ENCODE data around the gene CECR2.

Gene CECR2

DNA sequence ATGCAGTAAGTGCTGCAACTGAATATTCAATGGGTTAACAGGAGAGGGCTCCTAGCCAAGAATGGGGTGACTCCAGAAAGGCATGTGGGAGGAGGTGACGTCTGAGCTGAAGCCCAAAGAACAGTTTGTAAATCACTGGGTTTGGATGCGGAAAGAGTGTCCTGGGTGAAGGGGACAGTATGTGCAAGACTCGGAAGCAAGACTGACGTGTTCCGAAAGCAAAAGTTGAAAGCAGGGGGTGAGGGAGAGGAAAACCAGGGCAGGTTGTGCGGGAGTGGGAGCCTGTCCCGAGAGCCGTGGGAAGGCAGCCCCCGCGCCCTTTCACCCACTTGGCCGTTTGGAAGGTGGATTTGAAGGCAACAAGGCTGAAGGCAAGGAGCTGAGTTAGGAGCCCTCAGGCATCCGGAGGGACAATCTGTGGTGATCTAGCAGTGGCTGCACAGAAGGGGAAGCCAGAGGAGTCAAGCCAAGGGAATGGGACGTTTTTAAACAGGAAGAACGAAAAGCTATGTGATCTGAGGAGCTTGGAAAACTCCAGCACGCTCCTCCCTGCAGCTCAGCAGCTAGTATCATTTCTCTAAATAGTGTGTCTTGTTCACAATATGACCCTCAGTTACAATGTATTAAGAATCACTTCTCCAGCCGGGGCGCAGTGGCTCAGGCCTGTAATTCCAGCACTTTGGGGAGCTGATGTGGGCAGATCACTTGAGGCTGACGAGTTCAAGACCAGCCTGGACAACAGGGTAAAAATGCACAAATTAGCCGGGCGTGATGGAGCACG, 201.8 kb downstream of the CECR2 start:
- peak; percentile 88 for DNase-seq (ENCODE audit: low spot score)

- no peak for DNase-seq (ENCODE audit: low spot score)
Observed at GRCh38 chr22:17575151-17575550, 205.9 kb downstream of the CECR2 start.

GRCh38 chr22:17575681-17576080, 206.4 kb downstream of the CECR2 start:
- peak; percentile 82 for DNase-seq (ENCODE audit: low spot score)

DNA sequence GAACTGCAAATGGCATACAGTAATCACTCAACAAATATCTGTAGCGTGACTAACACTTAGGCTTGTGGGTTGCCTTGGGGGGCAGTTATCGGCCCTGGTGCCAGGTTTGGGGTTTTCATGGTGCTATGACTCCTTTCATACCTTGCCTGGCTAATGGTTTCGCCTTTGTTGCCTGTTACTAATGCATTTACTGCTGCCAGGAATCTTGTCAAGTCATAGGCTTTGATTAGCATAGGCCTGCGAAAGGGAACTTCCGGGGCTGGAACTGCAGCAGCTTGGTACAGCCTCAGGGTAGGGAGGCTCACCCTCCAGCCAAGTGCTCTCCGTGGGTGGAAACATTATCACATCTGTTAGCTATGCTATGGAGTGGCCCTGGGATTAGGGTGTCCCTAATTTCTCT, 207.2 kb downstream of the CECR2 start:
- no peak for DNase-seq (ENCODE audit: low spot score)

DNA sequence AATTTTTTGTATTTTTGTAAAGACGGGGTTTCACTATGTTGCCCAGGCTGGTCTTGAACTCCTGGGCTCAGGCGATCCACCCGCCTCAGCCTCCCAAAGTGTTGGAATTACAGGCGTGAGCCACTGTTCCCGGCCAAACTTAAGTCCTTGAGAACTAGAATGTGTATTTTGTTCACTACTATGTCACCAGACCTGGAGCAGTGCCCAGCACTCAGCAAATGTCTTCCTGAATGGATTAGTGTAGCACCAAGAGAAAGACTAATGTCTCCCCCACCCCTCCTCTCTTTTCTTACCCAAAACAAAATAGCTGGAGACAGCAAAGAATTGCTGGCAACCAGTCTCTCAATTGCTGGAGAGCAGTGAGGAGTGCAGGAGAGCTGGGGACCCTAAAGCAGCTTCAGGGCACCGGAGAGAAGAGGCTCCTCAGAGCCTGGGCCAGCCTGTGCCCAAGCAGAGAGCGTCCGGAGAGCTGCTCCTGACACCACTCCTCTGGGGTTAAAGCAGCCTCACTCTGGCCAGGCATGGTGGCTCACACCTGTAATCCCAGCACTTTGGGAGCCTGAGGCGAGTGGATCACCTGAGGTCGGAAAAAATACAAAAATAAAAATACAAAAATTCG, 209.0 kb downstream of the CECR2 start:
- peak; percentile 85 for DNase-seq (ENCODE audit: low spot score)

DNA sequence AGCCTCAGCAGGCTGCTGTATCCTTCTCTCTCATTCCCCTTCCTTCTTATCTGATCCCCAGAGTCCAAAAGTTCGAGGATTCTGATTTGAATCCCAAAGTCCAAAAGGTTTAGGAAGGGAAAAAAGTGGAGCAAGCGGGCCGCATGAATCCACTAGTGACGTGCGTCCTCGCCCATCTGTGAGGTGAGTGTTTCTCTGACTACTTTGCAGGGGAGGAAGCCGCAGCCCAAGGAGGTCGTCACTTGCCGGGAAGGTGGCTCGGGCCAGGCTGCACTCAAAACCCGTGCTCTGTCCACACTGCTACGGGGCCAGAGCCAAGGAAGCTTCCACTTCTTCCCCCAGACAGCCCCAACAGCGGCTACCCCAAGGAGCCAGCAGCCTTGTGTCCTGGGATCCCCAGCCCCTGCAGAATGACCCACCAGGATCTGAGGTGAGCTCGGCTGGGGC, 210.3 kb downstream of the CECR2 start:
- DNase-seq (ENCODE audit: low spot score), result no peak

DNA sequence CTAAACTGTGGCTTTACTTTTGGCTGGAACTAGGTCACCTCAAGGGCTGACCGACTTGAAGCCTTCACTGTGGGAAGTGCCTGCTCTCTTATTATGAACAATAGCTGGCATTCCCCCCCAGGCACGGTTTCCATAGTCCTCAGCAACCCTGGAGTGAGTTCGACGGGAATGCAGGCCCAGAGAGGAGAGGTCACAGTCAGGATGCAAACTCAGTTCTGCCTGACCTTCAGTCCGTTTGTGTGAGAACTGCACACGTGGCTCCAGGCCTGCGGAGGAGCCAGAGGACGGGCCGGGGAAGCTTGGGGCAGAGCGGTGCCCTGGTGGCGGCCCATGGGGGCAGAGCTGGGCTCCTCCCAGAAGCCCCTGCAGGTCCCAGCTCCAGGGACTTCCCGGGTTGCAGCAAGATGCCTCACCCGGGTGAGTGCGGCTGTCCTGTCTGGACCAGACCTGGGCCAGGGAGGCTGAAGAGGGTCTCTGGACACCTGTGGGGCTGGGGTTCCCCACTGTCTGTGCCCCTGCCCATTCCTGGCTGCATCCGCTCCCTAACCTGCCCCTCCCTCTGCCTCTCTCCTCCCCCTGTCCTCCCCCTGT, 211.3 kb downstream of the CECR2 start:
- DNase-seq (ENCODE audit: low spot score), result no peak

GRCh38 chr22:17581056-17581455, 211.8 kb downstream of the CECR2 start:
- DNase-seq (ENCODE audit: low spot score), result no peak

- DNase-seq (ENCODE audit: low spot score), result no peak
Observed at GRCh38 chr22:17581631-17582030, 212.4 kb downstream of the CECR2 start.

DNA sequence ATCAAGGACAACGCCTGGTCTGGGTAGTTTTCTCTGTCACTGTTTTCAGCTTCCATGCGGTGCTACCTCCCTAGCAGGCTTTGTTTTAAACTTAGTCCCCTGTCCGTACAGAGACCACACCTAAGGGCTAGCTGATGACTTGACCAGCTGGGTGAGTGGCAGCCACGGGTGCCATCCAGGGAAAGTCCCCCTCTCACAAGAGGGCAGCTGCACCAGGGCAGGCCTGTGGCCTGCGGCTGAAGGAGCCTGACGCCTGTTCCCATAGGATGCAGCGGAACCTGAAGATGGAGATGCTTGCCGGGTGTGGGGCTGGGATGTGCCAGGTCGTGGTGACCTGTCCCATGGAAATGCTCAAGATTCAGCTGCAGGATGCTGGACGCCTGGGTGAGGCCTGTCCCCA, 213.9 kb downstream of the CECR2 start:
- DNase-seq (ENCODE audit: low spot score), result no peak

- no peak for DNase-seq (ENCODE audit: low spot score)
Observed at GRCh38 chr22:17586831-17587440, 217.7 kb downstream of the CECR2 start.

GRCh38 chr22:17587629-17588028, 218.4 kb downstream of the CECR2 start:
- no peak for DNase-seq (ENCODE audit: low spot score)

DNA sequence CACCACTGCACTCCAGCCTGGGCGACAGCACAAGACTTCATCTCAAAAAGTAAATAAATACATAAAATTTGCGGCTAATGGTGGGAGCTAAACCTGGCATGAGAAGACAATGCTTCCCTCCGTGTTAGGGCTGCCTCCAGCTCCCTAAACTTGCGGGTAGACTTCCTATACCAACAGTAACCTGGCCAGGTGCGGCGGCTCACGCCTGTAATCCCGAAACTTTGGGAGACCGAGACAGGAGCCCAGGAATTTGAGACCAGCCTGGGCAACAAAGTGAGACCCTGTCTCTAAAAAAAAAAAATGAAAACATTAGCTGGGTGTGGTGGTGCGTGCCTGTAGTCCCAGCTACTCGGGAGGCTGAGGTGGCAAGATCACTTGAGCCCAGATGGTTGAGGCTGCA, 219.3 kb downstream of the CECR2 start:
- DNase-seq (ENCODE audit: low spot score), result no peak

DNA sequence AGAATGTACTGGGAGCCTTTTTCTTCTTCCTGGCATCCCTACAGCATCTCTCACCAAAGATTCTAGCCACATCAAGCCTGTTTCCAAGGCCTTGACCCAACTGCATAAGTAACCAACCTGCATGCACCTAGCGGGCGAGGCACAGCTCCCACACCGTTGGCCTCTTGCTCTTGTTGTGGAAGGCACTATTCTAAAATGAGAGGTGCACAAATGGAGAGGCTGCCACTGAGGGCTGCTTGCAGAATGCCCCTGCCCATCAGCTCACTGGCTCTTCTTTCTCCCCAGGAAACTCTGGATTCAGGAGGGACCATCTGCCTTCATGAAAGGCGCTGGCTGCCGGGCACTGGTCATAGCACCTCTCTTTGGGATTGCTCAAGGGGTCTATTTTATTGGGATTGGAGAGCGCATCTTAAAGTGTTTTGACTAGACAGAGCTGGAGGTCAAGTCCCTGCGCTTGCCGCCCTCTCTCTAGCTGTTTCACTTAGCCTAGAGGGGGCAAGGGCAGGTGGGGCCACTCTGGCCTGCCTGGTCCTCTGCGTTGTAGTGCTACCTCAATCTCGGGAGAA, 220.6 kb downstream of the CECR2 start:
- no peak for DNase-seq (ENCODE audit: low spot score)

DNA sequence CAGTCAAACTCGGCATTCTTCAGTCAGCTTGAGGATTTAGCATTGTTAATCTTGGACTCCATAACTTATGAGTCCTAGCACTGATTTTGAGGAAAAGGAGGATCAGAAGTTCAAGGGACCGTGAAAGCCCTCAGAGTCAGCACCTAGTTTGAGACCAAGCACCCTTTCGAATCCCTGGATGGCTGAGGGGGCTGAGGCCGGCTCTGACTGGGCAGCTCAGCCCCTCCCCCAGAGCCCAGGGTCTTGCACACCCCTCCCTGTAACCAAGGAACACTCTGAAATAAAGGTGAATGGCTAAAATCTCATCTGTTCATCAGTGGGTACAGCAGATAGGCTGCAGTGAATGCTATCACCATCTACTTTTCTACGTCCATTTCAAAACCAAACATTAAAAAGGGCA, 221.3 kb downstream of the CECR2 start:
- no peak for DNase-seq (ENCODE audit: low spot score)

- no peak for DNase-seq (ENCODE audit: low spot score)
Observed at GRCh38 chr22:17592201-17592600, 222.9 kb downstream of the CECR2 start.

DNA sequence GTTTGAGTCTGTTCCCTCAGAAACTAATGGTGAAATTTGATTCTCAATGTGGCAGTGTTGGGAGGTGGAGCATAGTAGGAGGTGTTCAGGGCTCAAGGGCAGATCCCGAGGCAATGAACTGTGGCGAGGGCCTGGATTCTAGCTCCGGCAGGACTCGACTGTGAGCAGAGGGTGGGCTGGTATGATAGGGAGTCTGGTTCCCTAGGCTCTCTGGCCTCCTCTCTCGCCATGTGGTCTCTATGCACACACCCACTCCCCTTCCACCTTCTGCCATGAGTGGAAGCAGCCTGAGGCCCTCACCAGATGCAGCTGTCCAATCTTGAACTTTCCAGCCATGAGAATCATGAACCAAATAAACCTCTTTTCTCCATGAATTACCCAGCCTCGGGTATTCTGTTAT, 227.0 kb downstream of the CECR2 start:
- DNase-seq (ENCODE audit: low spot score), result no peak

GRCh38 chr22:17597217-17597616, 228.0 kb downstream of the CECR2 start:
- no peak for DNase-seq (ENCODE audit: low spot score)

- DNase-seq (ENCODE audit: low spot score), result no peak
Observed at GRCh38 chr22:17598318-17598717, 229.1 kb downstream of the CECR2 start.

- DNase-seq (ENCODE audit: low spot score), result no peak
Observed at GRCh38 chr22:17601031-17601430, 231.8 kb downstream of the CECR2 start.

DNA sequence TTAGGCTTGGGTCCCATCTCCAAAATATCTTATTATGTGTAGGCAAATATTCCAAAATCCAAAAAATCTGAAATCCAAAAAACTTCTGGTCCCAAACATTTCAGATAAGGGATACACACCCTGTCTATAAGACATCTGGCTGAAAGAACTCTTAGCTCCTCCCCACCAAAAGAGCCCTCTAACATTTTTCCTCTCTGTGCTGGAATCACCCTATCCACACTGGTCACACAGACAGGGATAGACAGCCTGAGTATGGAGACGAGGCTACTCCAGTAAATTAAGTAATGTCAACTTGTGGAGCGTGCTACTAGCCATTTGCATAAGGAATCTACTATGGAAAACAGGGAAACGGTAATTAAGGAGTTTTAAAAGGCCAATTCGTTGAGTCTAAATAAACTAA, 234.4 kb downstream of the CECR2 start:
- no peak for DNase-seq (ENCODE audit: low spot score)

DNA sequence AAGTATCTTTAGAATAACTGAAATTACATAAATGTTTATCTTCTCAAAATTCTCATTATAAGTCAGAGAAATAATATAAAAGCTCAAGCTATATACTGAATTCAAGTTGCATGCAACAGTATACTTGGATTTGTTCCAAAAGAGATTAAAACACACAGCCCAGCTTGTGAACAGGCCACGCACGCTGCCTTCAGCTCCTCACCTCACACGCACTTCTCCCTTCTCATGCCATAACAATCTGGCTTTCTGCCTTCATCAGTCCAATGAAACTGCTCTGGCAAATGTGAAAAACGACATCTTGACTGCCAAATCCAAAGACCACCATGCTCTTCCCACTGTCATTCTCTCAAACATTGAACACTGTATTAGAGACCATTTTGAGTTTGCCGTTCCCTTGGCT, 237.2 kb downstream of the CECR2 start:
- DNase-seq (ENCODE audit: low spot score), result no peak

All from globus pallidus (tissue), 1 donor.